ENCODE measurements around the gene NANOGP8.
"Not testable (repeated sequence)": the region's sequence is repeated elsewhere in the genome, so short reads cannot be mapped to it uniquely, and the experiment has no call there.

The NANOGP8 gene

GRCh38 chr15:35092311-35092710 lies 7.2 kb upstream of the NANOGP8 start:
- DNase-seq = no peak

GRCh38 chr15:35090104-35090807 lies 5.2 kb upstream of the NANOGP8 start:
- no peak for DNase-seq

- no peak for DNase-seq
Observed at GRCh38 chr15:35089551-35089950, 4.5 kb upstream of the NANOGP8 start.

GRCh38 chr15:35088329-35088728 lies 3.2 kb upstream of the NANOGP8 start:
- DNase-seq = no peak

GRCh38 chr15:35087759-35088158 lies 2.7 kb upstream of the NANOGP8 start:
- DNase-seq = no peak

- not testable (repeated sequence) for DNase-seq
Observed at GRCh38 chr15:35082371-35083348, 2.4 kb downstream of the NANOGP8 start.

- not testable (repeated sequence) for DNase-seq
Observed at GRCh38 chr15:35081626-35082365, 3.3 kb downstream of the NANOGP8 start.

- DNase-seq = no peak
Observed at GRCh38 chr15:35080226-35080625, 4.9 kb downstream of the NANOGP8 start.

- DNase-seq = no peak
Observed at GRCh38 chr15:35078221-35078915, 6.7 kb downstream of the NANOGP8 start.

GRCh38 chr15:35071106-35071505 lies 14.0 kb downstream of the NANOGP8 start:
- DNase-seq = no peak

GRCh38 chr15:35068846-35069475 lies 16.1 kb downstream of the NANOGP8 start:
- no peak for DNase-seq

- DNase-seq = no peak
Observed at GRCh38 chr15:35067496-35068347, 17.4 kb downstream of the NANOGP8 start.

GRCh38 chr15:35066094-35066493 lies 19.0 kb downstream of the NANOGP8 start:
- no peak for DNase-seq

GRCh38 chr15:35064576-35065190 lies 20.4 kb downstream of the NANOGP8 start:
- DNase-seq = no peak

- no peak for DNase-seq
Observed at GRCh38 chr15:35062738-35063099, 22.4 kb downstream of the NANOGP8 start.

- DNase-seq = no peak
Observed at GRCh38 chr15:35061825-35062737, 23.0 kb downstream of the NANOGP8 start.

GRCh38 chr15:35061161-35061824 lies 23.8 kb downstream of the NANOGP8 start:
- no peak for DNase-seq

- DNase-seq = no peak
Observed at GRCh38 chr15:35060591-35060990, 24.5 kb downstream of the NANOGP8 start.

GRCh38 chr15:35058534-35059054 lies 26.5 kb downstream of the NANOGP8 start:
- no peak for DNase-seq
